Vagina (tissue), 2 donors: ENCODE data around the gene ASCL4. TPM values are rescaled to one million over a fixed set of nuclear protein-coding genes. Genes with fewer than 3 reads are reported as not detected.
"Not testable (repeated sequence)": the region's sequence is repeated elsewhere in the genome, so short reads cannot be mapped to it uniquely, and the experiment has no call there.

Source experiments
- DNase-seq, 2 donors: peaks; one replicate each; pipeline ENCODE4 v3.0.0-alpha.2; 2017; ENCODE audit errors: extremely low spot score in 2 of 2
- H3K27ac ChIP-seq: fragments of 200-600 bp; sonication (generic); one replicate; pipeline ENCODE4 v1.5.1; 2019
- H3K27me3 ChIP-seq: fragments of 200-600 bp; sonication (generic); one replicate; pipeline ENCODE4 v1.5.1; 2019
- H3K36me3 ChIP-seq, 2 donors: fragments of 200-600 bp; sonication (generic); one replicate each; pipeline ENCODE4 v1.5.1; 2017 to 2019
- H3K4me1 ChIP-seq: fragments of 200-600 bp; sonication (generic); one replicate; pipeline ENCODE4 v1.5.1; 2019
- H3K4me3 ChIP-seq, 2 donors: fragments of 200-600 bp; sonication (generic); 1 replicate in 1 of 2; 2 replicates in 1 of 2; pipeline ENCODE4 v1.5.1; 2016 to 2019
- H3K9me3 ChIP-seq: fragments of 200-600 bp; sonication (generic); one replicate; pipeline ENCODE4 v1.5.1; 2019
- CTCF ChIP-seq, 3 experiments: fragments of 450-650 bp in 2 of 3; fragments of 200-600 bp in 1 of 3; sonication (generic) in 1 of 3; IDR thresholded peaks; one replicate each; pipeline ENCODE4 v1.5.1; 2017 to 2019; ENCODE audit warnings: antibody characterized with exemption in 3 of 3, mild to moderate bottlenecking in 2 of 3, moderate library complexity in 2 of 3
- POLR2A ChIP-seq, 2 donors: fragments of 450-650 bp; IDR thresholded peaks; one replicate each; pipeline ENCODE4 v1.6.1; 2017; ENCODE audit warnings: antibody characterized with exemption in 2 of 2, mild to moderate bottlenecking in 2 of 2, moderate library complexity in 2 of 2
- POLR2AphosphoS5 ChIP-seq, 2 donors: sonication (generic); formaldehyde crosslinking; IDR thresholded peaks; one replicate each; pipeline ENCODE4 v1.9.0; 2017; ENCODE audit warnings: antibody characterized with exemption in 2 of 2, mild to moderate bottlenecking in 2 of 2, low read depth in 1 of 2; ENCODE audit not compliant: insufficient read depth in 1 of 2
- intact Hi-C: fragments of 100-400 bp; cut with DNase I; formaldehyde crosslinking; loops from one replicate; pipeline ENCODE4 v1.15.1; 2023
- total RNA-seq: library from RNA; depleted of rRNA; stranded (reverse); fragments of >200 nt; gene quantifications from one replicate; pipeline ENCODE4 v1.2.3, GENCODE V29; 2016

Gene ASCL4
- not detected for total RNA-seq

- Histone ChIP-seq H3K27me3 (no peaks in the 10 kb centered on the region), H3K4me1 (peaks cover 9% of the 10 kb centered on the region), H3K27ac (no peak within 1 kb of the TSS), H3K4me3 (no peak within 1 kb of the TSS), H3K9me3 (no peaks in the 10 kb centered on the region), H3K36me3 (no peaks in the 10 kb centered on the region)
- TF ChIP-seq CTCF (IDR thresholded peaks at IDR 0.05) (no peak), POLR2A (IDR thresholded peaks at IDR 0.05) (no peak), POLR2AphosphoS5 (IDR thresholded peaks at IDR 0.05; ENCODE audit: insufficient read depth in 1 of 2, low read depth in 1 of 2) (no peak)
- intact Hi-C loops, result no loop called here
- no peak for DNase-seq
Observed at GRCh38 chr12:107774349-107775029, at the start of gene ASCL4. TSS of gene ASCL4 (plus strand) at chr12:107774704. CDS start at chr12:107775219, 515 bp downstream.

- H3K4me3 ChIP-seq, H3K27ac ChIP-seq, H3K27me3 ChIP-seq, H3K4me1 ChIP-seq, H3K36me3 ChIP-seq, DNase-seq, intact Hi-C loops, H3K9me3 ChIP-seq: not testable (repeated sequence)
Observed at GRCh38 chr12:107727327-107727726, 47.2 kb upstream of the ASCL4 start.

- H3K27ac ChIP-seq, intact Hi-C loops: not testable (repeated sequence)
Observed at GRCh38 chr12:107727742-107728141, 46.8 kb upstream of the ASCL4 start.

GRCh38 chr12:107730618-107731341 lies 43.7 kb upstream of the ASCL4 start:
- no peak for TF ChIP-seq CTCF (IDR thresholded peaks at IDR 0.05)
- TF ChIP-seq POLR2AphosphoS5 (IDR thresholded peaks at IDR 0.05; ENCODE audit: insufficient read depth in 1 of 2, low read depth in 1 of 2), result no peak
- TF ChIP-seq POLR2A (IDR thresholded peaks at IDR 0.05), result no peak
- H3K4me1 ChIP-seq, result no peaks in the 10 kb centered on the region
- intact Hi-C loops, result no loop called here
- no peak overlapping the region for H3K27ac ChIP-seq
- DNase-seq, result no peak
- no peaks in the 10 kb centered on the region for H3K27me3 ChIP-seq
- H3K36me3 ChIP-seq, result peaks cover 0 to 31% of the 10 kb centered on the region in 2 donors
- H3K4me3 ChIP-seq, result no peak overlapping the region
- H3K9me3 ChIP-seq, result no peaks in the 10 kb centered on the region

More at GRCh38 chr12:107727742-107728141, 46.8 kb upstream of the ASCL4 start:
- not testable (repeated sequence) for H3K4me1 ChIP-seq, H3K36me3 ChIP-seq, H3K4me3 ChIP-seq, H3K9me3 ChIP-seq, DNase-seq, H3K27me3 ChIP-seq

- H3K9me3 ChIP-seq, result no peaks in the 10 kb centered on the region
- intact Hi-C loops, result no loop called here
- no peaks in the 10 kb centered on the region for H3K4me1 ChIP-seq
- TF ChIP-seq CTCF (IDR thresholded peaks at IDR 0.05) (no peak), POLR2A (IDR thresholded peaks at IDR 0.05) (no peak), POLR2AphosphoS5 (IDR thresholded peaks at IDR 0.05; ENCODE audit: insufficient read depth in 1 of 2, low read depth in 1 of 2) (no peak)
- H3K27me3 ChIP-seq, result no peaks in the 10 kb centered on the region
- DNase-seq, result no peak
- no peak overlapping the region for H3K27ac ChIP-seq
- peaks cover 0 to 37% of the 10 kb centered on the region in 2 donors for H3K36me3 ChIP-seq
- no peak overlapping the region for H3K4me3 ChIP-seq
Observed at GRCh38 chr12:107731366-107731765, 43.1 kb upstream of the ASCL4 start.

GRCh38 chr12:107732365-107732764 lies 42.1 kb upstream of the ASCL4 start:
- Histone ChIP-seq H3K9me3 (no peaks in the 10 kb centered on the region), H3K4me3 (no peak overlapping the region), H3K4me1 (no peaks in the 10 kb centered on the region), H3K27ac (no peak overlapping the region), H3K36me3 (peaks cover 0 to 47% of the 10 kb centered on the region in 2 donors), H3K27me3 (no peaks in the 10 kb centered on the region)
- no peak for DNase-seq
- no peak for TF ChIP-seq POLR2AphosphoS5 (IDR thresholded peaks at IDR 0.05; ENCODE audit: insufficient read depth in 1 of 2, low read depth in 1 of 2)
- no peak for TF ChIP-seq POLR2A (IDR thresholded peaks at IDR 0.05)
- no peak for TF ChIP-seq CTCF (IDR thresholded peaks at IDR 0.05)
- intact Hi-C loops, result no loop called here
